Stimulated activated naive CD4-positive, alpha-beta T cell treated with Interleukin-2 at 50 U/mL for 16 hours (primary cell): ENCODE results near the gene FAM124A.

Experiments
- DNase-seq: peaks from one replicate; lab custom pipeline; 2025; lab: John Stamatoyannopoulos, UW

Gene FAM124A

GRCh38 chr13:51308781-51309180, 86.6 kb downstream of the FAM124A start:
- no peak for DNase-seq

GRCh38 chr13:51311231-51311630, 89.0 kb downstream of the FAM124A start:
- DNase-seq: no peak

GRCh38 chr13:51311957-51312520, 89.8 kb downstream of the FAM124A start:
- no peak for DNase-seq

GRCh38 chr13:51313619-51314018, 91.4 kb downstream of the FAM124A start:
- no peak for DNase-seq

GRCh38 chr13:51317262-51317661, 95.1 kb downstream of the FAM124A start:
- DNase-seq: no peak

- no peak for DNase-seq
These were observed 95.8 kb downstream of the FAM124A start for GRCh38 chr13:51318015-51318414.

- no peak for DNase-seq
These were observed 96.7 kb downstream of the FAM124A start for GRCh38 chr13:51318876-51319275.

GRCh38 chr13:51321836-51322235, 99.6 kb downstream of the FAM124A start:
- DNase-seq: no peak

- DNase-seq: no peak
These were observed 100.6 kb downstream of the FAM124A start for GRCh38 chr13:51322826-51323225.

- DNase-seq: no peak
These were observed 101.8 kb downstream of the FAM124A start for GRCh38 chr13:51323824-51324511.

- DNase-seq: no peak
These were observed 102.7 kb downstream of the FAM124A start for GRCh38 chr13:51324714-51325420.

- no peak for DNase-seq
These were observed 103.6 kb downstream of the FAM124A start for GRCh38 chr13:51325837-51326236.

- DNase-seq: no peak
These were observed 104.6 kb downstream of the FAM124A start for GRCh38 chr13:51326777-51327176.

- DNase-seq: no peak
These were observed 105.8 kb downstream of the FAM124A start for GRCh38 chr13:51327961-51328360.

GRCh38 chr13:51328488-51328887, 106.3 kb downstream of the FAM124A start:
- no peak for DNase-seq

- no peak for DNase-seq
These were observed 107.4 kb downstream of the FAM124A start for GRCh38 chr13:51329606-51330005.

GRCh38 chr13:51330791-51331190, 108.6 kb downstream of the FAM124A start:
- no peak for DNase-seq

GRCh38 chr13:51331354-51331861, 109.2 kb downstream of the FAM124A start:
- no peak for DNase-seq

- DNase-seq: no peak
These were observed 110.6 kb downstream of the FAM124A start for GRCh38 chr13:51332566-51333361.

GRCh38 chr13:51333421-51333820, 111.2 kb downstream of the FAM124A start:
- DNase-seq: no peak

GRCh38 chr13:51333826-51334225, 111.6 kb downstream of the FAM124A start:
- DNase-seq: no peak
